Measurements from ENCODE around the gene FHOD3. TPM values are rescaled to one million over a fixed set of nuclear protein-coding genes. Genes with fewer than 3 reads are reported as not detected.

Gene FHOD3
- total and polyA plus RNA-seq, 2 experiments from 2014 or later: 2.7 to 8.7 TPM

DNA sequence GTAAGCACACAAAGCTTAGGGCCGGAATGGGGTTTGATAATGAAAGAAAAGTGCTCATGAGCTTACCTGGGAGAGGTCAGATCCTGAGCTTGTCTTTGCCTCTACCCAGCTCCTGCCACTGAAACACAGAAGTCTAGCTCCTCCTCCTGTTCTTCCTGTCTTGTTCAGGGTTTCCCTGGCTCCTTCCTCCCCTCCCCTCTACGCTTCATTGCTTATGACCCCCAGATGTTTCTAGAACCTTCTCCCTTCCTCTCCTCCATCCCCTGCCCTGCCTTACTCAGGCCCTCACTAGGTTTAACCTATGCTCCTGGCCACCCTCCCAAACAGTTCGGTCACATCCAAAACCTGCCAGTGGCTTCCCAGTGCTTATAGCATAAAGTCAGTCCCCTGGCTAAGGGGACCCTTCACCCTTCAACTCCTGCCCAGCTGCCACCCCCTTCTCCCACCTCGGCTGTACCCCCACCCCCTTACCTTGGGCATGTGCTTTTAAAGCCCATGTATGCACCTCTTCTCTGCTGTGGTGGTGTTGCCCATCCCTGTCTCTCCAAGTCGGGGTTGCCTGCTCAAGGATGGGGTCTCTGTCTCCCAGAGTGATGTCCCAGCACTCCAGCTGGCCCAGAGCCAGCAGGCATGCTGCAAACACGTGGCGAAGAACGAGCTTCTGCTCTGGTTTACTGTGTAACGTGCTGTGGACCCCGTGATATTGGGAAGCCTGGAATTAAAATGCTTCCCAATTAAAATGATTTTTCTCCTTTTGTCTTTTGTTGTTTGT, 297.7 kb downstream of the FHOD3 start:
- DNase-seq (ENCODE audit: low spot score): no peak
- Mint-ChIP-seq H3K4me1 (peaks cover 4% of the 10 kb centered on the region; the same call in 2 of the 3 replicates), H3K27me3 (ENCODE audit: insufficient read depth, low read depth, poor library complexity) (peaks cover 13% of the 10 kb centered on the region), H3K27ac (no peak overlapping the region), H3K9me3 (no peaks in the 10 kb centered on the region; the same call in 2 of the 3 replicates), H3K4me3 (no peak overlapping the region), H3K36me3 (ENCODE audit: low read depth) (peaks cover 3% of the 10 kb centered on the region; the same call in 2 of the 3 replicates)
- Histone ChIP-seq H3K9me2 (ENCODE audit: insufficient read depth) (no peaks in the 10 kb centered on the region), H3F3A (replicated peaks; ENCODE audit: low read depth) (no peaks in the 10 kb centered on the region), H3K4me1 (ENCODE audit: insufficient read depth) (no peaks in the 10 kb centered on the region), H3K4me2 (no peak overlapping the region), H3K79me2 (replicated peaks; ENCODE audit: insufficient read depth) (no peaks in the 10 kb centered on the region), H3K4me3 (no peak overlapping the region), H2AFZ (no peak overlapping the region), H3K27ac (ENCODE audit: low read depth) (no peak overlapping the region), H4K20me1 (replicated peaks; ENCODE audit: insufficient read depth) (no peaks in the 10 kb centered on the region), H3K36me3 (ENCODE audit: insufficient read depth) (no peaks in the 10 kb centered on the region), H3K27me3 (ENCODE audit: insufficient read depth) (no peaks in the 10 kb centered on the region)
- no peak for ATAC-seq
- TF ChIP-seq NANOG (IDR thresholded peaks at IDR 0.05; ENCODE audit: borderline replicate concordance) (no peak), ZNF114 (CRISPR knock-in tag; IDR thresholded peaks at IDR 0.05) (no peak), CREB1 (CRISPR knock-in tag; IDR thresholded peaks at IDR 0.05; ENCODE audit: low read depth) (no peak), STAT1 (IDR thresholded peaks at IDR 0.05; ENCODE audit: unreplicated experiment) (no peak), ZNF331 (CRISPR knock-in tag; IDR thresholded peaks at IDR 0.05; ENCODE audit: low read depth) (no peak), JUNB (IDR thresholded peaks at IDR 0.05; ENCODE audit: unreplicated experiment) (no peak), POLR2AphosphoS5 (IDR thresholded peaks at IDR 0.05; ENCODE audit: low read depth) (no peak), EZH2phosphoT487 (IDR thresholded peaks at IDR 0.05; ENCODE audit: unreplicated experiment) (no peak), EZH2 (IDR thresholded peaks at IDR 0.05; ENCODE audit: low read depth, unreplicated experiment) (no peak)
- TF ChIP-seq, protein P1, sequence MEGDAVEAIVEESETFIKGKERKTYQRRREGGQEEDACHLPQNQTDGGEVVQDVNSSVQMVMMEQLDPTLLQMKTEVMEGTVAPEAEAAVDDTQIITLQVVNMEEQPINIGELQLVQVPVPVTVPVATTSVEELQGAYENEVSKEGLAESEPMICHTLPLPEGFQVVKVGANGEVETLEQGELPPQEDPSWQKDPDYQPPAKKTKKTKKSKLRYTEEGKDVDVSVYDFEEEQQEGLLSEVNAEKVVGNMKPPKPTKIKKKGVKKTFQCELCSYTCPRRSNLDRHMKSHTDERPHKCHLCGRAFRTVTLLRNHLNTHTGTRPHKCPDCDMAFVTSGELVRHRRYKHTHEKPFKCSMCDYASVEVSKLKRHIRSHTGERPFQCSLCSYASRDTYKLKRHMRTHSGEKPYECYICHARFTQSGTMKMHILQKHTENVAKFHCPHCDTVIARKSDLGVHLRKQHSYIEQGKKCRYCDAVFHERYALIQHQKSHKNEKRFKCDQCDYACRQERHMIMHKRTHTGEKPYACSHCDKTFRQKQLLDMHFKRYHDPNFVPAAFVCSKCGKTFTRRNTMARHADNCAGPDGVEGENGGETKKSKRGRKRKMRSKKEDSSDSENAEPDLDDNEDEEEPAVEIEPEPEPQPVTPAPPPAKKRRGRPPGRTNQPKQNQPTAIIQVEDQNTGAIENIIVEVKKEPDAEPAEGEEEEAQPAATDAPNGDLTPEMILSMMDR (conservative IDR thresholded peaks at IDR 0.05; ENCODE audit: low read depth in 2 of 2): no peak
- TF ChIP-seq, protein P2, sequence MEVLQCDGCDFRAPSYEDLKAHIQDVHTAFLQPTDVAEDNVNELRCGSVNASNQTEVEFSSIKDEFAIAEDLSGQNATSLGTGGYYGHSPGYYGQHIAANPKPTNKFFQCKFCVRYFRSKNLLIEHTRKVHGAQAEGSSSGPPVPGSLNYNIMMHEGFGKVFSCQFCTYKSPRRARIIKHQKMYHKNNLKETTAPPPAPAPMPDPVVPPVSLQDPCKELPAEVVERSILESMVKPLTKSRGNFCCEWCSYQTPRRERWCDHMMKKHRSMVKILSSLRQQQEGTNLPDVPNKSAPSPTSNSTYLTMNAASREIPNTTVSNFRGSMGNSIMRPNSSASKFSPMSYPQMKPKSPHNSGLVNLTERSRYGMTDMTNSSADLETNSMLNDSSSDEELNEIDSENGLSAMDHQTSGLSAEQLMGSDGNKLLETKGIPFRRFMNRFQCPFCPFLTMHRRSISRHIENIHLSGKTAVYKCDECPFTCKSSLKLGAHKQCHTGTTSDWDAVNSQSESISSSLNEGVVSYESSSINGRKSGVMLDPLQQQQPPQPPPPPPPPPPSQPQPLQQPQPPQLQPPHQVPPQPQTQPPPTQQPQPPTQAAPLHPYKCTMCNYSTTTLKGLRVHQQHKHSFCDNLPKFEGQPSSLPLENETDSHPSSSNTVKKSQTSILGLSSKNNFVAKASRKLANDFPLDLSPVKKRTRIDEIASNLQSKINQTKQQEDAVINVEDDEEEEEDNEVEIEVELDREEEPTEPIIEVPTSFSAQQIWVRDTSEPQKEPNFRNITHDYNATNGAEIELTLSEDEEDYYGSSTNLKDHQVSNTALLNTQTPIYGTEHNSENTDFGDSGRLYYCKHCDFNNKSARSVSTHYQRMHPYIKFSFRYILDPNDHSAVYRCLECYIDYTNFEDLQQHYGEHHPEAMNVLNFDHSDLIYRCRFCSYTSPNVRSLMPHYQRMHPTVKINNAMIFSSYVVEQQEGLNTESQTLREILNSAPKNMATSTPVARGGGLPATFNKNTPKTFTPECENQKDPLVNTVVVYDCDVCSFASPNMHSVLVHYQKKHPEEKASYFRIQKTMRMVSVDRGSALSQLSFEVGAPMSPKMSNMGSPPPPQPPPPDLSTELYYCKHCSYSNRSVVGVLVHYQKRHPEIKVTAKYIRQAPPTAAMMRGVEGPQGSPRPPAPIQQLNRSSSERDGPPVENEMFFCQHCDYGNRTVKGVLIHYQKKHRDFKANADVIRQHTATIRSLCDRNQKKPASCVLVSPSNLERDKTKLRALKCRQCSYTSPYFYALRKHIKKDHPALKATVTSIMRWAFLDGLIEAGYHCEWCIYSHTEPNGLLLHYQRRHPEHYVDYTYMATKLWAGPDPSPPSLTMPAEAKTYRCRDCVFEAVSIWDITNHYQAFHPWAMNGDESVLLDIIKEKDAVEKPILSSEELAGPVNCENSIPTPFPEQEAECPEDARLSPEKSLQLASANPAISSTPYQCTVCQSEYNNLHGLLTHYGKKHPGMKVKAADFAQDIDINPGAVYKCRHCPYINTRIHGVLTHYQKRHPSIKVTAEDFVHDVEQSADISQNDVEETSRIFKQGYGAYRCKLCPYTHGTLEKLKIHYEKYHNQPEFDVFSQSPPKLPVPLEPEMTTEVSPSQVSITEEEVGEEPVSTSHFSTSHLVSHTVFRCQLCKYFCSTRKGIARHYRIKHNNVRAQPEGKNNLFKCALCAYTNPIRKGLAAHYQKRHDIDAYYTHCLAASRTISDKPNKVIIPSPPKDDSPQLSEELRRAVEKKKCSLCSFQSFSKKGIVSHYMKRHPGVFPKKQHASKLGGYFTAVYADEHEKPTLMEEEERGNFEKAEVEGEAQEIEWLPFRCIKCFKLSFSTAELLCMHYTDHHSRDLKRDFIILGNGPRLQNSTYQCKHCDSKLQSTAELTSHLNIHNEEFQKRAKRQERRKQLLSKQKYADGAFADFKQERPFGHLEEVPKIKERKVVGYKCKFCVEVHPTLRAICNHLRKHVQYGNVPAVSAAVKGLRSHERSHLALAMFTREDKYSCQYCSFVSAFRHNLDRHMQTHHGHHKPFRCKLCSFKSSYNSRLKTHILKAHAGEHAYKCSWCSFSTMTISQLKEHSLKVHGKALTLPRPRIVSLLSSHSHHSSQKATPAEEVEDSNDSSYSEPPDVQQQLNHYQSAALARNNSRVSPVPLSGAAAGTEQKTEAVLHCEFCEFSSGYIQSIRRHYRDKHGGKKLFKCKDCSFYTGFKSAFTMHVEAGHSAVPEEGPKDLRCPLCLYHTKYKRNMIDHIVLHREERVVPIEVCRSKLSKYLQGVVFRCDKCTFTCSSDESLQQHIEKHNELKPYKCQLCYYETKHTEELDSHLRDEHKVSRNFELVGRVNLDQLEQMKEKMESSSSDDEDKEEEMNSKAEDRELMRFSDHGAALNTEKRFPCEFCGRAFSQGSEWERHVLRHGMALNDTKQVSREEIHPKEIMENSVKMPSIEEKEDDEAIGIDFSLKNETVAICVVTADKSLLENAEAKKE (CRISPR knock-in tag; IDR thresholded peaks at IDR 0.05): no peak
- TF ChIP-seq, protein P3, sequence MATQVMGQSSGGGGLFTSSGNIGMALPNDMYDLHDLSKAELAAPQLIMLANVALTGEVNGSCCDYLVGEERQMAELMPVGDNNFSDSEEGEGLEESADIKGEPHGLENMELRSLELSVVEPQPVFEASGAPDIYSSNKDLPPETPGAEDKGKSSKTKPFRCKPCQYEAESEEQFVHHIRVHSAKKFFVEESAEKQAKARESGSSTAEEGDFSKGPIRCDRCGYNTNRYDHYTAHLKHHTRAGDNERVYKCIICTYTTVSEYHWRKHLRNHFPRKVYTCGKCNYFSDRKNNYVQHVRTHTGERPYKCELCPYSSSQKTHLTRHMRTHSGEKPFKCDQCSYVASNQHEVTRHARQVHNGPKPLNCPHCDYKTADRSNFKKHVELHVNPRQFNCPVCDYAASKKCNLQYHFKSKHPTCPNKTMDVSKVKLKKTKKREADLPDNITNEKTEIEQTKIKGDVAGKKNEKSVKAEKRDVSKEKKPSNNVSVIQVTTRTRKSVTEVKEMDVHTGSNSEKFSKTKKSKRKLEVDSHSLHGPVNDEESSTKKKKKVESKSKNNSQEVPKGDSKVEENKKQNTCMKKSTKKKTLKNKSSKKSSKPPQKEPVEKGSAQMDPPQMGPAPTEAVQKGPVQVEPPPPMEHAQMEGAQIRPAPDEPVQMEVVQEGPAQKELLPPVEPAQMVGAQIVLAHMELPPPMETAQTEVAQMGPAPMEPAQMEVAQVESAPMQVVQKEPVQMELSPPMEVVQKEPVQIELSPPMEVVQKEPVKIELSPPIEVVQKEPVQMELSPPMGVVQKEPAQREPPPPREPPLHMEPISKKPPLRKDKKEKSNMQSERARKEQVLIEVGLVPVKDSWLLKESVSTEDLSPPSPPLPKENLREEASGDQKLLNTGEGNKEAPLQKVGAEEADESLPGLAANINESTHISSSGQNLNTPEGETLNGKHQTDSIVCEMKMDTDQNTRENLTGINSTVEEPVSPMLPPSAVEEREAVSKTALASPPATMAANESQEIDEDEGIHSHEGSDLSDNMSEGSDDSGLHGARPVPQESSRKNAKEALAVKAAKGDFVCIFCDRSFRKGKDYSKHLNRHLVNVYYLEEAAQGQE (IDR thresholded peaks at IDR 0.05; ENCODE audit: unreplicated experiment): no peak
- TF ChIP-seq, protein P4, sequence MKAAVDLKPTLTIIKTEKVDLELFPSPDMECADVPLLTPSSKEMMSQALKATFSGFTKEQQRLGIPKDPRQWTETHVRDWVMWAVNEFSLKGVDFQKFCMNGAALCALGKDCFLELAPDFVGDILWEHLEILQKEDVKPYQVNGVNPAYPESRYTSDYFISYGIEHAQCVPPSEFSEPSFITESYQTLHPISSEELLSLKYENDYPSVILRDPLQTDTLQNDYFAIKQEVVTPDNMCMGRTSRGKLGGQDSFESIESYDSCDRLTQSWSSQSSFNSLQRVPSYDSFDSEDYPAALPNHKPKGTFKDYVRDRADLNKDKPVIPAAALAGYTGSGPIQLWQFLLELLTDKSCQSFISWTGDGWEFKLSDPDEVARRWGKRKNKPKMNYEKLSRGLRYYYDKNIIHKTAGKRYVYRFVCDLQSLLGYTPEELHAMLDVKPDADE (IDR thresholded peaks at IDR 0.05): no peak
